Astrocyte (in vitro differentiated cells and primary cell): ENCODE measurements around the gene CD3G.

Source experiments
- EZH2 ChIP-seq: IDR thresholded peaks from 2 replicates; pipeline ENCODE4 v1.6.1; 2012; ENCODE audit warnings: mild to moderate bottlenecking, low read length, inconsistent platforms; ENCODE audit not compliant: insufficient read depth
- TF ChIP-seq, protein P1 (sequence below): IDR thresholded peaks from 2 replicates; pipeline ENCODE4 v1.5.1; 2011; ENCODE audit warnings: low read depth, mild to moderate bottlenecking, inconsistent platforms, low read length, moderate library complexity; ENCODE audit not compliant: insufficient read depth

DNA sequence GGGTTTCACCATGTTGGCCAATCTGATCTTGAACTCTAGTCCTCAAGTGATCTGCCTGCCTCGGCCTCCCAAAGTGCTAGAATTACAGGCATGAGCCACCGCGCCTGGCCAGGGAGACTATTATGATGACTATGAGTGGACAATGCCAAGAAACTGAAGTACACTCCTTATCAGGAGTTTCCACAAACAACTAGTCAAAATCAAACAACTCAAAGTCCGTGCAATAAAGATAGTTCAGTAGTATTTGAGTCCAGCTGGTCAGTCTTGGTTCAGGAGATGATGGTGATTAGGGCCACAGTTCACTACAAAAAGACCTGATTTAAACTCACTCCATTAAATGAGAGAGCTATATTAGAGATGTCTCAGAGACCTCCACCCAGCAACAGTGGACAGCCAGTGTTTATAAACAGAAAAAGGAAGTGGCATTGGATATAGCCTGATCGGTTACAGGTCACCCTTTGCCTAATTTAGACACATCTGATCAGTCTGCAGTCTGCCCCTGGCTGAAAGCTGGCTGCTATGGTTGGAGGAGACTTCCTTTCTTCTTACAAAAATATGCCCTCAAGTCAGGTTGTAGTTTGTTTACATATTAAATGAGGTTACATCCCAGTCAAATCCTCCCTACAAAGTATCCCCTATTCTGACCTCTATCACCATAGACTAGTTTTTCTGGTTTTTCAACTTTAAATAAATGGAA is 22.6 kb upstream of the CD3G start:
- TF ChIP-seq, protein P1, sequence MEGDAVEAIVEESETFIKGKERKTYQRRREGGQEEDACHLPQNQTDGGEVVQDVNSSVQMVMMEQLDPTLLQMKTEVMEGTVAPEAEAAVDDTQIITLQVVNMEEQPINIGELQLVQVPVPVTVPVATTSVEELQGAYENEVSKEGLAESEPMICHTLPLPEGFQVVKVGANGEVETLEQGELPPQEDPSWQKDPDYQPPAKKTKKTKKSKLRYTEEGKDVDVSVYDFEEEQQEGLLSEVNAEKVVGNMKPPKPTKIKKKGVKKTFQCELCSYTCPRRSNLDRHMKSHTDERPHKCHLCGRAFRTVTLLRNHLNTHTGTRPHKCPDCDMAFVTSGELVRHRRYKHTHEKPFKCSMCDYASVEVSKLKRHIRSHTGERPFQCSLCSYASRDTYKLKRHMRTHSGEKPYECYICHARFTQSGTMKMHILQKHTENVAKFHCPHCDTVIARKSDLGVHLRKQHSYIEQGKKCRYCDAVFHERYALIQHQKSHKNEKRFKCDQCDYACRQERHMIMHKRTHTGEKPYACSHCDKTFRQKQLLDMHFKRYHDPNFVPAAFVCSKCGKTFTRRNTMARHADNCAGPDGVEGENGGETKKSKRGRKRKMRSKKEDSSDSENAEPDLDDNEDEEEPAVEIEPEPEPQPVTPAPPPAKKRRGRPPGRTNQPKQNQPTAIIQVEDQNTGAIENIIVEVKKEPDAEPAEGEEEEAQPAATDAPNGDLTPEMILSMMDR, result no peak
- no peak for TF ChIP-seq EZH2
